B cell (primary cell): ENCODE results near the gene RNF227.

Source experiments
- CTCF ChIP-seq: fragments of 200-600 bp; IDR thresholded peaks from one replicate; pipeline ENCODE4 v1.8.0; 2022; ENCODE audit warnings: antibody characterized with exemption, mild to moderate bottlenecking
- EZH2 ChIP-seq: IDR thresholded peaks from 2 replicates; pipeline ENCODE4 v1.6.1; 2012; ENCODE audit warnings: borderline replicate concordance, low read depth, mild to moderate bottlenecking, moderate library complexity, low read length; ENCODE audit not compliant: insufficient read depth, poor library complexity, severe bottlenecking

GRCh38 chr17:7951143-7951792 lies 35.2 kb upstream of the RNF227 start:
- no peak for TF ChIP-seq CTCF
- no peak for TF ChIP-seq EZH2
